WTC11 (cell line): ENCODE measurements around the gene ASS1. TPM values are rescaled to one million over a fixed set of nuclear protein-coding genes. Genes with fewer than 3 reads are reported as not detected.
A peak's percentile ranks its signal among the peaks of the same experiment; 100 is the strongest.

Source experiments
- ATAC-seq: fragments of 200-7000 bp; cut with Tn5 transposase; 2 replicates; pipeline ENCODE4 v1.10.0; 2021; ENCODE audit warnings: mild to moderate bottlenecking, moderate library complexity
- CTCF ChIA-PET: fragments of 300-600 bp; sonication (Branson Sonifier 250); formaldehyde crosslinking; loops from one replicate; lab custom pipeline; 2021; ENCODE audit warnings: antibody characterized with exemption; lab: Charles Lee
- POLR2A ChIA-PET: fragments of 350-600 bp; sonication (Branson Sonifier 250); formaldehyde crosslinking; loops from one replicate; lab custom pipeline; 2021; ENCODE audit warnings: antibody characterized with exemption; lab: Charles Lee
- DNase-seq: peaks from one replicate; pipeline ENCODE4 v3.0.0; 2021; ENCODE audit warnings: low spot score
- H3K27ac Mint-ChIP-seq: 2 replicates; pipeline ENCODE4 v1.8.0; 2021; ENCODE audit warnings: mixed read lengths
- H3K27me3 Mint-ChIP-seq: 2 replicates; pipeline ENCODE4 v1.8.0; 2021; ENCODE audit warnings: low read depth, mild to moderate bottlenecking, moderate library complexity, mixed read lengths
- H3K36me3 Mint-ChIP-seq: 2 replicates; pipeline ENCODE4 v1.8.0; 2021; ENCODE audit warnings: mixed read lengths
- H3K4me1 Mint-ChIP-seq: 2 replicates; pipeline ENCODE4 v1.8.0; 2022; ENCODE audit warnings: mixed read lengths
- H3K4me3 Mint-ChIP-seq: 2 replicates; pipeline ENCODE4 v1.8.0; 2021; ENCODE audit warnings: mild to moderate bottlenecking, moderate library complexity, mixed read lengths
- H3K9me3 Mint-ChIP-seq: 2 replicates; pipeline ENCODE4 v1.8.0; 2021; ENCODE audit warnings: mixed read lengths
- ATF1 ChIP-seq: sonication (generic); formaldehyde crosslinking; IDR thresholded peaks from 2 replicates; pipeline ENCODE4 v1.8.1; 2023; ENCODE audit warnings: mild to moderate bottlenecking, moderate library complexity, missing genetic modification reagents
- E2F5 ChIP-seq: sonication (generic); formaldehyde crosslinking; IDR thresholded peaks from 2 replicates; pipeline ENCODE4 v1.8.1; 2022; ENCODE audit warnings: mild to moderate bottlenecking, moderate library complexity, missing genetic modification reagents
- ETV6 ChIP-seq: sonication (generic); formaldehyde crosslinking; IDR thresholded peaks from 2 replicates; pipeline ENCODE4 v1.8.1; 2022; ENCODE audit warnings: mild to moderate bottlenecking, missing genetic modification reagents
- FOXK1 ChIP-seq: sonication (generic); formaldehyde crosslinking; IDR thresholded peaks from 2 replicates; pipeline ENCODE4 v1.8.0; 2022; ENCODE audit warnings: mild to moderate bottlenecking, moderate library complexity, missing genetic modification reagents
- GTF2I ChIP-seq: fragments of 250-450 bp; sonication (Bioruptor Pico); conservative IDR thresholded peaks from 2 replicates; pipeline ENCODE4 v1.4.0; 2021; ENCODE audit warnings: mild to moderate bottlenecking
- JAZF1 ChIP-seq: fragments of 250-450 bp; sonication (Bioruptor Pico); IDR thresholded peaks from 2 replicates; pipeline ENCODE4 v1.9.0; 2021; ENCODE audit warnings: moderate library complexity, mild to moderate bottlenecking, inconsistent platforms
- MLX ChIP-seq: sonication (generic); formaldehyde crosslinking; IDR thresholded peaks from 2 replicates; pipeline ENCODE4 v1.8.1; 2023; ENCODE audit warnings: mild to moderate bottlenecking, missing genetic modification reagents, moderate library complexity
- NFE2L1 ChIP-seq: sonication (generic); formaldehyde crosslinking; IDR thresholded peaks from 2 replicates; pipeline ENCODE4 v1.8.1; 2023; ENCODE audit warnings: missing genetic modification reagents
- NFYB ChIP-seq: sonication (generic); formaldehyde crosslinking; conservative IDR thresholded peaks from 2 replicates; pipeline ENCODE4 v1.8.0; 2022; ENCODE audit warnings: low read depth, missing genetic modification reagents
- NR1H2 ChIP-seq: sonication (generic); formaldehyde crosslinking; IDR thresholded peaks from 2 replicates; pipeline ENCODE4 v1.9.0; 2021; ENCODE audit warnings: mild to moderate bottlenecking, moderate library complexity, missing genetic modification reagents
- PRRX2 ChIP-seq: fragments of 250-450 bp; sonication (Bioruptor Pico); IDR thresholded peaks from 2 replicates; pipeline ENCODE4 v1.8.0; 2021; ENCODE audit warnings: mild to moderate bottlenecking
- RORB ChIP-seq: fragments of 250-450 bp; sonication (Bioruptor Pico); IDR thresholded peaks from 2 replicates; pipeline ENCODE4 v1.9.0; 2021; ENCODE audit warnings: mild to moderate bottlenecking
- SP1 ChIP-seq: sonication (generic); formaldehyde crosslinking; conservative IDR thresholded peaks from 2 replicates; pipeline ENCODE4 v1.8.1; 2022; ENCODE audit warnings: missing genetic modification reagents
- TEAD4 ChIP-seq: sonication (generic); formaldehyde crosslinking; IDR thresholded peaks from 2 replicates; pipeline ENCODE4 v1.8.0; 2022; ENCODE audit warnings: mild to moderate bottlenecking, missing genetic modification reagents
- USF1 ChIP-seq: sonication (generic); formaldehyde crosslinking; IDR thresholded peaks from 2 replicates; pipeline ENCODE4 v1.8.0; 2022; ENCODE audit warnings: mild to moderate bottlenecking, missing genetic modification reagents
- ZBTB43 ChIP-seq: sonication (generic); formaldehyde crosslinking; IDR thresholded peaks from 2 replicates; pipeline ENCODE4 v1.8.1; 2023; ENCODE audit warnings: mild to moderate bottlenecking, missing genetic modification reagents
- ZNF138 ChIP-seq: sonication (generic); formaldehyde crosslinking; conservative IDR thresholded peaks from 2 replicates; pipeline ENCODE4 v1.8.1; 2022; ENCODE audit warnings: mild to moderate bottlenecking, moderate library complexity, missing genetic modification reagents
- ZNF232 ChIP-seq: sonication (generic); formaldehyde crosslinking; IDR thresholded peaks from 2 replicates; pipeline ENCODE4 v1.8.0; 2022; ENCODE audit warnings: mild to moderate bottlenecking, missing genetic modification reagents
- ZNF396 ChIP-seq: fragments of 250-450 bp; sonication (Bioruptor Pico); IDR thresholded peaks from 2 replicates; pipeline ENCODE4 v1.8.0; 2021; ENCODE audit warnings: mild to moderate bottlenecking, moderate library complexity, borderline replicate concordance
- ZNF423 ChIP-seq: fragments of 250-450 bp; sonication (Bioruptor Pico); IDR thresholded peaks from 2 replicates; pipeline ENCODE4 v2.1.2; 2022; ENCODE audit warnings: mild to moderate bottlenecking, moderate library complexity
- total RNA-seq: library from RNA; stranded (reverse); gene quantifications from 3 replicates; pipeline ENCODE4 v1.2.3, GENCODE V29; 2021
- TF ChIP-seq, protein P1 (sequence below): fragments of 250-450 bp; sonication (Bioruptor Pico); IDR thresholded peaks from 2 replicates; pipeline ENCODE4 v1.8.0; 2021; ENCODE audit warnings: mild to moderate bottlenecking
- TF ChIP-seq, protein P2 (sequence below): sonication (generic); formaldehyde crosslinking; IDR thresholded peaks from 2 replicates; pipeline ENCODE4 v1.8.1; 2023; ENCODE audit warnings: mild to moderate bottlenecking, missing genetic modification reagents
- TF ChIP-seq, protein P3 (sequence below): sonication (generic); formaldehyde crosslinking; IDR thresholded peaks from 2 replicates; pipeline ENCODE4 v1.8.0; 2023; ENCODE audit warnings: mild to moderate bottlenecking, missing genetic modification reagents
- TF ChIP-seq, protein P4 (sequence below): fragments of 250-450 bp; sonication (Bioruptor Pico); IDR thresholded peaks from 2 replicates; pipeline ENCODE4 v1.9.0; 2021; ENCODE audit warnings: moderate library complexity, mild to moderate bottlenecking, inconsistent platforms, borderline replicate concordance

Gene ASS1
- total RNA-seq, 1 experiment from 2014 or later, result 95.7 TPM

GRCh38 chr9:130501639-130502038 is 56.9 kb downstream of the ASS1 start (continued):
- TF ChIP-seq, protein P1, sequence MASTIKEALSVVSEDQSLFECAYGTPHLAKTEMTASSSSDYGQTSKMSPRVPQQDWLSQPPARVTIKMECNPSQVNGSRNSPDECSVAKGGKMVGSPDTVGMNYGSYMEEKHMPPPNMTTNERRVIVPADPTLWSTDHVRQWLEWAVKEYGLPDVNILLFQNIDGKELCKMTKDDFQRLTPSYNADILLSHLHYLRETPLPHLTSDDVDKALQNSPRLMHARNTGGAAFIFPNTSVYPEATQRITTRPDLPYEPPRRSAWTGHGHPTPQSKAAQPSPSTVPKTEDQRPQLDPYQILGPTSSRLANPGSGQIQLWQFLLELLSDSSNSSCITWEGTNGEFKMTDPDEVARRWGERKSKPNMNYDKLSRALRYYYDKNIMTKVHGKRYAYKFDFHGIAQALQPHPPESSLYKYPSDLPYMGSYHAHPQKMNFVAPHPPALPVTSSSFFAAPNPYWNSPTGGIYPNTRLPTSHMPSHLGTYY, result no peak
- TF ChIP-seq ZNF232 (CRISPR knock-in tag), result no peak
- TF ChIP-seq MLX, result no peak
- TF ChIP-seq, protein P2, sequence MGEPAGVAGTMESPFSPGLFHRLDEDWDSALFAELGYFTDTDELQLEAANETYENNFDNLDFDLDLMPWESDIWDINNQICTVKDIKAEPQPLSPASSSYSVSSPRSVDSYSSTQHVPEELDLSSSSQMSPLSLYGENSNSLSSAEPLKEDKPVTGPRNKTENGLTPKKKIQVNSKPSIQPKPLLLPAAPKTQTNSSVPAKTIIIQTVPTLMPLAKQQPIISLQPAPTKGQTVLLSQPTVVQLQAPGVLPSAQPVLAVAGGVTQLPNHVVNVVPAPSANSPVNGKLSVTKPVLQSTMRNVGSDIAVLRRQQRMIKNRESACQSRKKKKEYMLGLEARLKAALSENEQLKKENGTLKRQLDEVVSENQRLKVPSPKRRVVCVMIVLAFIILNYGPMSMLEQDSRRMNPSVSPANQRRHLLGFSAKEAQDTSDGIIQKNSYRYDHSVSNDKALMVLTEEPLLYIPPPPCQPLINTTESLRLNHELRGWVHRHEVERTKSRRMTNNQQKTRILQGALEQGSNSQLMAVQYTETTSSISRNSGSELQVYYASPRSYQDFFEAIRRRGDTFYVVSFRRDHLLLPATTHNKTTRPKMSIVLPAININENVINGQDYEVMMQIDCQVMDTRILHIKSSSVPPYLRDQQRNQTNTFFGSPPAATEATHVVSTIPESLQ (CRISPR knock-in tag), result no peak
- TF ChIP-seq GTF2I (CRISPR knock-in tag), result no peak
- TF ChIP-seq NFYB, result peak; percentile 86
- TF ChIP-seq SP1, result no peak
- peak; percentile 80 for TF ChIP-seq USF1 (CRISPR knock-in tag)
- TF ChIP-seq RORB (CRISPR knock-in tag), result no peak

DNA sequence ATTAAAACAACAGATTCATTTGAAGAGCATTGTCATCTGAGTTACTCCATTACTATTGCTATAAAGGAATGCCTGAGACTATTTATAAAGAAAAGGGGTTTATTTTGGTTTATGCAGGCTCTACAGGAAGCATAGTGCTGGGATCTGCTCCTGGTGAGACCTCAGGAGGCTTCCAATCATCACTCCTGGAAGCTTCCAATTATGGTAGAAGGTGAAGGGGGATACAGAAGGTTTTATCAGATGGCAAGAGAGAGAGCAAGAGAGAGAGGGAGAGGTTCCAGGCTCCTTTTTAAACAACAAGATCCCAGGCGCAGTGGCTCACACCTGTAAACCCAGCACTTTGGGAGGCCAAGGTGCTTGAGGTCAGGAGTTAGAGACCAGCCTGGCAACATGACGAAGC is 63.5 kb downstream of the ASS1 start:
- no peaks in the 10 kb centered on the region for H3K4me1 Mint-ChIP-seq
- DNase-seq, result no peak
- TF ChIP-seq, protein P1, result no peak
- TF ChIP-seq, protein P3, sequence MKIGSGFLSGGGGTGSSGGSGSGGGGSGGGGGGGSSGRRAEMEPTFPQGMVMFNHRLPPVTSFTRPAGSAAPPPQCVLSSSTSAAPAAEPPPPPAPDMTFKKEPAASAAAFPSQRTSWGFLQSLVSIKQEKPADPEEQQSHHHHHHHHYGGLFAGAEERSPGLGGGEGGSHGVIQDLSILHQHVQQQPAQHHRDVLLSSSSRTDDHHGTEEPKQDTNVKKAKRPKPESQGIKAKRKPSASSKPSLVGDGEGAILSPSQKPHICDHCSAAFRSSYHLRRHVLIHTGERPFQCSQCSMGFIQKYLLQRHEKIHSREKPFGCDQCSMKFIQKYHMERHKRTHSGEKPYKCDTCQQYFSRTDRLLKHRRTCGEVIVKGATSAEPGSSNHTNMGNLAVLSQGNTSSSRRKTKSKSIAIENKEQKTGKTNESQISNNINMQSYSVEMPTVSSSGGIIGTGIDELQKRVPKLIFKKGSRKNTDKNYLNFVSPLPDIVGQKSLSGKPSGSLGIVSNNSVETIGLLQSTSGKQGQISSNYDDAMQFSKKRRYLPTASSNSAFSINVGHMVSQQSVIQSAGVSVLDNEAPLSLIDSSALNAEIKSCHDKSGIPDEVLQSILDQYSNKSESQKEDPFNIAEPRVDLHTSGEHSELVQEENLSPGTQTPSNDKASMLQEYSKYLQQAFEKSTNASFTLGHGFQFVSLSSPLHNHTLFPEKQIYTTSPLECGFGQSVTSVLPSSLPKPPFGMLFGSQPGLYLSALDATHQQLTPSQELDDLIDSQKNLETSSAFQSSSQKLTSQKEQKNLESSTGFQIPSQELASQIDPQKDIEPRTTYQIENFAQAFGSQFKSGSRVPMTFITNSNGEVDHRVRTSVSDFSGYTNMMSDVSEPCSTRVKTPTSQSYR (CRISPR knock-in tag), result no peak
- TF ChIP-seq ZBTB43 (CRISPR knock-in tag), result no peak
- no peak for TF ChIP-seq ETV6 (CRISPR knock-in tag)
- TF ChIP-seq ATF1 (CRISPR knock-in tag), result no peak
- TF ChIP-seq GTF2I (CRISPR knock-in tag), result no peak
- TF ChIP-seq, protein P4, sequence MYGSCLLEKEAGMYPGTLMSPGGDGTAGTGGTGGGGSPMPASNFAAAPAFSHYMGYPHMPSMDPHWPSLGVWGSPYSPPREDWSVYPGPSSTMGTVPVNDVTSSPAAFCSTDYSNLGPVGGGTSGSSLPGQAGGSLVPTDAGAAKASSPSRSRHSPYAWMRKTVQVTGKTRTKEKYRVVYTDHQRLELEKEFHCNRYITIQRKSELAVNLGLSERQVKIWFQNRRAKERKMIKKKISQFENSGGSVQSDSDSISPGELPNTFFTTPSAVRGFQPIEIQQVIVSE, result no peak
- TF ChIP-seq PRRX2 (CRISPR knock-in tag), result no peak
- TF ChIP-seq ZNF423 (CRISPR knock-in tag), result no peak
- TF ChIP-seq ZNF138, result no peak
- TF ChIP-seq ZNF396 (CRISPR knock-in tag), result no peak
- TF ChIP-seq JAZF1 (CRISPR knock-in tag), result no peak
- no peak for TF ChIP-seq NFE2L1
- no peak for TF ChIP-seq FOXK1 (CRISPR knock-in tag)
- no peak for TF ChIP-seq TEAD4 (CRISPR knock-in tag)
- no peak for TF ChIP-seq USF1 (CRISPR knock-in tag)
- TF ChIP-seq E2F5, result no peak
- no peak for TF ChIP-seq NR1H2
- TF ChIP-seq, all 79 proteins: peak for 0
- Mint-ChIP-seq H3K9me3 (peaks cover 6% of the 10 kb centered on the region), H3K36me3 (no peaks in the 10 kb centered on the region), H3K27me3 (no peaks in the 10 kb centered on the region; the same call in 1 of the 2 replicates), H3K27ac (no peak overlapping the region), H3K4me3 (no peak overlapping the region)
- ChIA-PET CTCF (no interaction called here), POLR2A (no interaction called here)
- ATAC-seq, result no peak
